HCT116 (cell line): ENCODE measurements around the gene WNT9A.

ENCODE experiments used
- ATF3 ChIP-seq: IDR thresholded peaks from 2 replicates; pipeline ENCODE4 v1.6.1; 2012
- CEBPB ChIP-seq: IDR thresholded peaks from 2 replicates; pipeline ENCODE4 v1.6.1; 2012; ENCODE audit warnings: low read depth
- EZH2 ChIP-seq: fragments of 200-600 bp; sonication (generic); IDR thresholded peaks from 2 replicates; pipeline ENCODE4 v1.6.1; 2017; ENCODE audit warnings: antibody characterized with exemption, mixed run types
- EZH2phosphoT487 ChIP-seq: fragments of 200-600 bp; IDR thresholded peaks from 2 replicates; pipeline ENCODE4 v1.6.1; 2018; ENCODE audit warnings: antibody characterized with exemption, borderline replicate concordance
- POLR2A ChIP-seq: IDR thresholded peaks from 2 replicates; pipeline ENCODE4 v1.7.0; 2011; ENCODE audit warnings: borderline replicate concordance; ENCODE audit not compliant: insufficient read depth, insufficient read length; ENCODE audit errors: extremely low read depth
- POLR2AphosphoS5 ChIP-seq: IDR thresholded peaks from 2 replicates; pipeline ENCODE4 v1.6.1; 2011; ENCODE audit warnings: mild to moderate bottlenecking, low read depth, low read length, moderate library complexity
- RAD21 ChIP-seq: IDR thresholded peaks from 2 replicates; pipeline ENCODE4 v1.6.1; 2012; ENCODE audit warnings: low read depth, mild to moderate bottlenecking
- SIN3A ChIP-seq: IDR thresholded peaks from 2 replicates; pipeline ENCODE4 v1.6.1; 2012; ENCODE audit warnings: low read depth
- ZBTB33 ChIP-seq: IDR thresholded peaks from 2 replicates; pipeline ENCODE4 v1.6.1; 2011; ENCODE audit warnings: mild to moderate bottlenecking, low read length, moderate library complexity; ENCODE audit not compliant: insufficient replicate concordance; ENCODE audit errors: extremely low read depth
- ZNF274 ChIP-seq: fragments of 200-500 bp; sonication (Bioruptor generic); IDR thresholded peaks from 2 replicates; pipeline ENCODE4 v1.6.1; 2014; ENCODE audit warnings: mild to moderate bottlenecking, low read depth, low read length, inconsistent platforms
- TF ChIP-seq, protein P1 (sequence below), 3 experiments: fragments of 200-600 bp in 1 of 3; sonication (generic) in 1 of 3; IDR thresholded peaks in 2 of 3; conservative IDR thresholded peaks in 1 of 3; 2 replicates each; pipeline ENCODE4 v1.5.1; 2012 to 2017; ENCODE audit warnings: low read depth in 2 of 3, low read length in 2 of 3, antibody characterized with exemption in 1 of 3, borderline replicate concordance in 1 of 3, control low read depth in 1 of 3, mild to moderate bottlenecking in 1 of 3, mixed read lengths in 1 of 3, mixed run types in 1 of 3, moderate library complexity in 1 of 3; ENCODE audit not compliant: insufficient read depth in 1 of 3
- TF ChIP-seq, protein P2 (sequence below): IDR thresholded peaks from 2 replicates; pipeline ENCODE4 v1.6.1; 2012
- TF ChIP-seq, protein P3 (sequence below): IDR thresholded peaks from 2 replicates; pipeline ENCODE4 v1.6.1; 2012; ENCODE audit warnings: low read depth

DNA sequence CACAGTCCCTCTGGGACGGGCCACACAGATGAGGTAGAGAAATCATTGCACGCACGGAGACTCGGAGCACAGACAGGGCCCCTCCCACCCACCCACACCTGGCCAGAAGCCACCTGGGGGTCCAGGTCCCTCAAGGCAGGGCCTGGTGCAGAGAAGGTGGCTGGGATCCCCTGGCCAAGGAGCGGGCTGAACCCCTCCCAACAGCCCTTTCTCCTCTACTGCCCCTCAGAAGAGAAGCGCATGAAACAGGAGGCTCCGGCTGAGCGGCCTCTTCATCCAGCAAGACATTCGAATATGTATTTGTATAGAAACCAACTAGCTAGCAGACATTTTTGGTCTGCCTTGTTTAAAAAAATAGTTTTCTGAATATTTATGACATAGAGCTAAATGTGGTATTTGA lies 29.0 kb downstream of the WNT9A start:
- TF ChIP-seq CEBPB, result no peak
- TF ChIP-seq, protein P1, sequence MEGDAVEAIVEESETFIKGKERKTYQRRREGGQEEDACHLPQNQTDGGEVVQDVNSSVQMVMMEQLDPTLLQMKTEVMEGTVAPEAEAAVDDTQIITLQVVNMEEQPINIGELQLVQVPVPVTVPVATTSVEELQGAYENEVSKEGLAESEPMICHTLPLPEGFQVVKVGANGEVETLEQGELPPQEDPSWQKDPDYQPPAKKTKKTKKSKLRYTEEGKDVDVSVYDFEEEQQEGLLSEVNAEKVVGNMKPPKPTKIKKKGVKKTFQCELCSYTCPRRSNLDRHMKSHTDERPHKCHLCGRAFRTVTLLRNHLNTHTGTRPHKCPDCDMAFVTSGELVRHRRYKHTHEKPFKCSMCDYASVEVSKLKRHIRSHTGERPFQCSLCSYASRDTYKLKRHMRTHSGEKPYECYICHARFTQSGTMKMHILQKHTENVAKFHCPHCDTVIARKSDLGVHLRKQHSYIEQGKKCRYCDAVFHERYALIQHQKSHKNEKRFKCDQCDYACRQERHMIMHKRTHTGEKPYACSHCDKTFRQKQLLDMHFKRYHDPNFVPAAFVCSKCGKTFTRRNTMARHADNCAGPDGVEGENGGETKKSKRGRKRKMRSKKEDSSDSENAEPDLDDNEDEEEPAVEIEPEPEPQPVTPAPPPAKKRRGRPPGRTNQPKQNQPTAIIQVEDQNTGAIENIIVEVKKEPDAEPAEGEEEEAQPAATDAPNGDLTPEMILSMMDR (IDR thresholded peaks at IDR 0.05 in 2 of 3, conservative IDR thresholded peaks at IDR 0.05 in 1 of 3; ENCODE audit: borderline replicate concordance in 1 of 3, insufficient read depth in 1 of 3, low read depth in 2 of 3, low read length in 2 of 3), result no peak
- TF ChIP-seq, protein P2, sequence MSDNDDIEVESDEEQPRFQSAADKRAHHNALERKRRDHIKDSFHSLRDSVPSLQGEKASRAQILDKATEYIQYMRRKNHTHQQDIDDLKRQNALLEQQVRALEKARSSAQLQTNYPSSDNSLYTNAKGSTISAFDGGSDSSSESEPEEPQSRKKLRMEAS, result no peak
- TF ChIP-seq ZBTB33, result no peak
- TF ChIP-seq POLR2A, result no peak
- no peak for TF ChIP-seq RAD21
- TF ChIP-seq SIN3A, result no peak
- TF ChIP-seq POLR2AphosphoS5, result no peak
- TF ChIP-seq EZH2phosphoT487, result no peak
- no peak for TF ChIP-seq EZH2
- TF ChIP-seq, protein P3, sequence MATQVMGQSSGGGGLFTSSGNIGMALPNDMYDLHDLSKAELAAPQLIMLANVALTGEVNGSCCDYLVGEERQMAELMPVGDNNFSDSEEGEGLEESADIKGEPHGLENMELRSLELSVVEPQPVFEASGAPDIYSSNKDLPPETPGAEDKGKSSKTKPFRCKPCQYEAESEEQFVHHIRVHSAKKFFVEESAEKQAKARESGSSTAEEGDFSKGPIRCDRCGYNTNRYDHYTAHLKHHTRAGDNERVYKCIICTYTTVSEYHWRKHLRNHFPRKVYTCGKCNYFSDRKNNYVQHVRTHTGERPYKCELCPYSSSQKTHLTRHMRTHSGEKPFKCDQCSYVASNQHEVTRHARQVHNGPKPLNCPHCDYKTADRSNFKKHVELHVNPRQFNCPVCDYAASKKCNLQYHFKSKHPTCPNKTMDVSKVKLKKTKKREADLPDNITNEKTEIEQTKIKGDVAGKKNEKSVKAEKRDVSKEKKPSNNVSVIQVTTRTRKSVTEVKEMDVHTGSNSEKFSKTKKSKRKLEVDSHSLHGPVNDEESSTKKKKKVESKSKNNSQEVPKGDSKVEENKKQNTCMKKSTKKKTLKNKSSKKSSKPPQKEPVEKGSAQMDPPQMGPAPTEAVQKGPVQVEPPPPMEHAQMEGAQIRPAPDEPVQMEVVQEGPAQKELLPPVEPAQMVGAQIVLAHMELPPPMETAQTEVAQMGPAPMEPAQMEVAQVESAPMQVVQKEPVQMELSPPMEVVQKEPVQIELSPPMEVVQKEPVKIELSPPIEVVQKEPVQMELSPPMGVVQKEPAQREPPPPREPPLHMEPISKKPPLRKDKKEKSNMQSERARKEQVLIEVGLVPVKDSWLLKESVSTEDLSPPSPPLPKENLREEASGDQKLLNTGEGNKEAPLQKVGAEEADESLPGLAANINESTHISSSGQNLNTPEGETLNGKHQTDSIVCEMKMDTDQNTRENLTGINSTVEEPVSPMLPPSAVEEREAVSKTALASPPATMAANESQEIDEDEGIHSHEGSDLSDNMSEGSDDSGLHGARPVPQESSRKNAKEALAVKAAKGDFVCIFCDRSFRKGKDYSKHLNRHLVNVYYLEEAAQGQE, result no peak
- TF ChIP-seq ATF3, result no peak
- no peak for TF ChIP-seq ZNF274
